HG02884 (cell line): ENCODE data around the gene TRIM16.
"Not testable (repeated sequence)": the region's sequence is repeated elsewhere in the genome, so short reads cannot be mapped to it uniquely, and the experiment has no call there.

Experiments used
- ATAC-seq: cut with Tn5 transposase; IDR thresholded peaks from one replicate; pipeline ENCODE4 v1.9.1; 2021; ENCODE audit warnings: mild to moderate bottlenecking, moderate library complexity; ENCODE audit not compliant: unreplicated experiment

The TRIM16 gene

DNA sequence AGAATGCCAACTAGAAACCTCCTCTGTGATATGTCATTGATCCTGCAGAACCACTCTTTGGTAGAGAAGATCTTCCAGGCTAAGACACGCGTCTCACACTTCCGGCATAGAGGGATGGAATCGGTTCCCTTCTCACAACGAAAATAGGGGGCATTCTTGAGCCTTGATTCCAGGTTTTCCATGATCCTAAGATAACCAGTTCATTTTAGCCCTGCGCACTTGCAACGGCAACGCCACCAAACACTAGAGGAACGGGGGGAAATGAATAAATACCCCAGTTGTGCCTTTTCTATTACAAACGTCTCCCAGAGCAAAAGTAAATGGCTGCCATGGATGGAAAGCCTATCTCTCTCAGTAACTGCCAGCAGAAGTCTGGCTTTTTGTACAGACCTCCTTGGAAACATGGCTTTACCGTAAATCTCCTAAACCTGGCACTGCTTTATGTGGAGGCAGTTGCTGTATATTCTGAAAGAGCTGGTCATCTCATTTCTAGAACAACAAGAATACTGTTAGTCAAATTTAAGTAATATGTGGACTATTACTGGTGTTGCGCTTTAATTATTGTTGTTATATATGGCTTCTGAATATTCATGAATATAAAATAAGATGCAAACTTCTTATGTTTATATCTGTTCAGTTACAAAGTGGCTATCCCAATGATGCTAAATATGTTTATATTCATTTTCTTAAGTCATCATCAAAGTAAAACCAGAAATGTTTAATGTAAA, 64.6 kb downstream of the TRIM16 start, which contains the start of gene FBXW10B:
TSS of gene FBXW10B (minus strand) at position 374 of the 728 bp plus-strand sequence. CDS start at position 182, 192 bp downstream.
- ATAC-seq, result not testable (repeated sequence)

- not testable (repeated sequence) for ATAC-seq
These were observed 67.3 kb downstream of the TRIM16 start for GRCh38 chr17:15616828-15617227.

GRCh38 chr17:15615850-15616249, 68.3 kb downstream of the TRIM16 start:
- not testable (repeated sequence) for ATAC-seq

DNA sequence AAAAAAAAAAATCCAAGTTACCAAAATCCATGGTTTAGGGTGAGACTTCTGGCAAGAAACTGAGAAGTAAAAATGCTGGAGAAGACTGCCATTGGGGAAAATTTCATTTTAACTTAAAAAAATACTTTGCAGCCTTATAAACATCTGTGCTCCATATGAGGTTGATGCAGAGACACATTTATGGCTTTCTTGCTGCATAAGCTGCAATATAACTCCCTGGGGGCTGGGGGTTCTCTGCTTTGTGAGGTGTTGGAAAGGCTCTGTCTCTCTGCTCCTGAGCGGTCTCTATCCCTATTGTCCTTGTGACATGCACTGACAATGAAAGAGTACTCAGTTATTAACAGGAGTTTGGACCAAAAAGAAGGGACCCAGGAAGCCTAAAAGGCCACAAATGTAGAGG, 71.0 kb downstream of the TRIM16 start:
- not testable (repeated sequence) for ATAC-seq

DNA sequence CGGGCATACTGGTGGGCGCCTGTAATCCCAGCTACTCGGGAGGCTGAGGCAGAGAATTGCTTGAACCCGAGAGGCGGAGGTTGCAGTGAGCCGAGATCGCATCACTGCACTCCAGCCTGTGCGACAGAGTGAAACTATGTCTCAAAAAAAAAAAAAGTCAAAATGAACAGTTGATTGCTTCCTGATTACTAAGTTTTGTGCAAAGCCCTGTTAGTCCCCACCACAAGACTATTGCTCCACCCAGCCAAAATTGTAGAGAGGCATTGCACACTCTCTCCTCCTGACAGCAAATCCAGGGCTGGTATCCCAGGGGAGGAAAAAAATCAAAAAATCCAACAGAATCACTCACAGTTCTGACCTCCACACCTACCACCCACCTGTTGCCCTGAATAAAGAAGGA, 91.2 kb downstream of the TRIM16 start:
- ATAC-seq, result not testable (repeated sequence)

GRCh38 chr17:15591986-15592385, 92.1 kb downstream of the TRIM16 start:
- not testable (repeated sequence) for ATAC-seq

DNA sequence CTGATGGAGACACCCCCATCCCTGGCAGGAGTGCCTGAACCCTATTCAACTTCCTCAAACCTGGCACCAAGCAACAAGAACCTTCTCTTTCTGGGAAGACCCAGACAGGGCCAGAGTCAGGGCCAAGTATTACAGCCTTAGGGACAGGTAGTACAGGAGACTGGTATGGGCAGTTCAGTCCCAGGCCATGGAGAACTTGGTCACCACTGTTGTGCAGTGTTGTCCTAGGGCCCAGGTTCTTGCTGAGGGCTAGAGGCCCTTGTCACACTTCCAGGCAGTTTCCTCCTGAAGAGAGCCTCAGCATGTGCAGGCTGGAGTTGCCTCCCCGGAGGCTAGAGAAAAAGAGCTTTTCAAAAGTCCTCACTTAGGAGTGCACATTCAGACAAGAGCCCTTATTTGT, 93.3 kb downstream of the TRIM16 start:
- ATAC-seq, result not testable (repeated sequence)

GRCh38 chr17:15589544-15590536, 94.3 kb downstream of the TRIM16 start:
- ATAC-seq, result peak; percentile 79

DNA sequence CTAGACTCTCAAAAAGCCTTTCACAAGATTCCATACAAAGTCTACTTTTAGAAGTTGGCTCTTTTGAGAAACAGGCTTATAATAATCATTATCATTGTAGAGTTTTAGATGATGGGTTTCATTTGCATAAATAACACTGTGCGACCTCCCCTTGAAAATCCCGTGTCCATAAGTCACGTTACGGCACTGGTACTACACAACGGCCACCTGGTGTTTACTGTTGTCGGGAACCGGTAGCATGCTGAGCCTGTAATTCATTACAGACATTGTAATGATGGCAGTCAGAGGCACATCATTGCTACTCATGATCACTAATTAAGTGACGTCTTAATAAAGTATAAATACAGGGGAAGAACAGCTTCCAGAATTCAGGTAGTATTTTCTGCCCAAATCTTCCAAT, 96.1 kb downstream of the TRIM16 start:
- not testable (repeated sequence) for ATAC-seq

DNA sequence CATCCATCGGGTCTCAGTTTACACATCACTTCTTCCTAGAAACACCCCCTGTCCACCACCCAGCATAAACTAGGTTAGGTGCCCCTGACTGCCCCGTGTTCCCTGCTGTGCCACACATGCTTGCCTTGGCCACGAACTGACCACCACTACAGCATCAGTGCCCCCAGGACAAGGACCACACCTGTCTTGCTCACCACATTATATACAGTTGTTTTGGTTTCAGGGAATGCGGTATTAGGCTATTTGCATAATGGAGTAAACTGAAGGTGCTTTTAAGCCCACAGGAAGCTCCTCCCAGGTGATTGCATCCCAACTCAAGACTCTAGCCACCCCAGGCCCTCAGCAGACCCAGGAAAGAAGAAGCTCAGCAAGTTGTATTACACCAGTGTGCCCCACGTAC, 100.8 kb downstream of the TRIM16 start:
- ATAC-seq, result not testable (repeated sequence)

DNA sequence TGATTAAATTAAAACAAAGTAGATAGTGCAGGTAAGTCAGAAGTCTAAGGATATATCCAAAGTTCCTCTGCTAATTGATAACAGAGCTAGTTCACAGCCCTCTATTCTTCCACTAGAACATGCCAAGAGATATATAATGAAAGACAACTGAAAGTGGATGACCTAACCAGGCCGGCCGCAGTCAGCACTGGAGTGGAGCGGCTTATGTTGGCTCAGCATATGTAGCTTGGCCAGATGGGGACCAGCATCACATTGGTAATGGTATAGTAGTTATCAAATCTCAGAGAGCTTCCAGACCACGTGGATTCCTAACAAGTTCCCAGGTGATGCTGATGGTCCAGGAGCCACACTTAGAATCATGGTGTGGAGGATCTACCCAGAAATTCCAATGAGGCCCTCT, 102.6 kb downstream of the TRIM16 start:
- not testable (repeated sequence) for ATAC-seq
